HepG2 (cell line): ENCODE measurements around the gene CYB5R3. TPM values are rescaled to one million over a fixed set of nuclear protein-coding genes. Genes with fewer than 3 reads are reported as not detected.

Experiments
- BRCA1 ChIP-seq: sonication (generic); formaldehyde crosslinking; IDR thresholded peaks from 2 replicates; pipeline ENCODE4 v1.4.0; 2020; ENCODE audit warnings: missing genetic modification reagents
- CHD4 ChIP-seq: fragments of 200-600 bp; sonication (generic); IDR thresholded peaks from 2 replicates; pipeline ENCODE4 v1.7.0; 2017; ENCODE audit warnings: mild to moderate bottlenecking, low read length, borderline replicate concordance
- JUND ChIP-seq: sonication (generic); formaldehyde crosslinking; IDR thresholded peaks from 2 replicates; pipeline ENCODE4 v1.8.0; 2022; ENCODE audit warnings: mild to moderate bottlenecking, missing genetic modification reagents
- LCORL ChIP-seq, 2 experiments: fragments of 450-650 bp in 1 of 2; sonication (generic) in 1 of 2; formaldehyde crosslinking in 1 of 2; IDR thresholded peaks; 2 replicates each; pipeline versions ENCODE4 v1.5.0 to v1.6.1; 2017 to 2020; ENCODE audit warnings: antibody characterized with exemption in 1 of 2, missing genetic modification reagents in 1 of 2
- MED1 ChIP-seq: sonication (generic); formaldehyde crosslinking; IDR thresholded peaks from 2 replicates; pipeline ENCODE4 v1.4.0; 2020; ENCODE audit warnings: missing genetic modification reagents
- SMYD3 ChIP-seq: sonication (generic); formaldehyde crosslinking; IDR thresholded peaks from 2 replicates; pipeline ENCODE4 v1.8.1; 2023; ENCODE audit warnings: mild to moderate bottlenecking, missing genetic modification reagents
- SOX6 ChIP-seq, 2 experiments: fragments of 450-650 bp in 1 of 2; sonication (generic) in 1 of 2; formaldehyde crosslinking in 1 of 2; IDR thresholded peaks; 2 replicates each; pipeline versions ENCODE4 v1.4.0 to v1.6.1; 2017 to 2020; ENCODE audit warnings: antibody characterized with exemption in 1 of 2, mild to moderate bottlenecking in 1 of 2, missing genetic modification reagents in 1 of 2
- SP1 ChIP-seq, 2 experiments: fragments of 450-650 bp in 1 of 2; sonication (generic) in 1 of 2; formaldehyde crosslinking in 1 of 2; IDR thresholded peaks; 2 replicates each; pipeline versions ENCODE4 v1.4.0 to v1.6.1; 2016 to 2020; ENCODE audit warnings: missing genetic modification reagents in 1 of 2
- ZNF317 ChIP-seq: sonication (generic); formaldehyde crosslinking; IDR thresholded peaks from 2 replicates; pipeline ENCODE4 v1.5.0; 2020; ENCODE audit warnings: mild to moderate bottlenecking, missing genetic modification reagents
- ZNF460 ChIP-seq: sonication (generic); formaldehyde crosslinking; IDR thresholded peaks from 2 replicates; pipeline ENCODE4 v1.5.1; 2020; ENCODE audit warnings: missing genetic modification reagents, mild to moderate bottlenecking, borderline replicate concordance
- ZNF564 ChIP-seq: sonication (generic); formaldehyde crosslinking; IDR thresholded peaks from 2 replicates; pipeline ENCODE4 v1.8.1; 2023; ENCODE audit warnings: mild to moderate bottlenecking, missing genetic modification reagents
- ZNF572 ChIP-seq: sonication (generic); formaldehyde crosslinking; IDR thresholded peaks from 2 replicates; pipeline ENCODE4 v1.5.1; 2020; ENCODE audit warnings: mild to moderate bottlenecking, missing genetic modification reagents
- ZNF761 ChIP-seq: sonication (generic); formaldehyde crosslinking; conservative IDR thresholded peaks from 2 replicates; pipeline ENCODE4 v1.4.0; 2020; ENCODE audit warnings: mild to moderate bottlenecking, missing genetic modification reagents
- ZSCAN29 ChIP-seq: sonication (generic); formaldehyde crosslinking; conservative IDR thresholded peaks from 2 replicates; pipeline ENCODE4 v1.4.0; 2020; ENCODE audit warnings: mild to moderate bottlenecking, missing genetic modification reagents
- ZSCAN9 ChIP-seq: IDR thresholded peaks from 2 replicates; pipeline ENCODE4 v1.6.1; 2016; ENCODE audit warnings: borderline replicate concordance
- polyA plus RNA-seq, 8 experiments: library from polyadenylated mRNA; depleted of rRNA in 3 of 8; stranded (reverse) in 7 of 8; unstranded in 1 of 8; fragments of >200 nt; fragmentation: Illumina TruSeq in 4 of 8; extraction: Trizol in 4 of 8; gene quantifications; 2 replicates each; pipeline versions ENCODE4 v1.2.1 to v1.2.3, GENCODE V29; 2011 to 2016; ENCODE audit warnings: low read depth in 4 of 8, missing spikeins in 1 of 8, mixed read lengths in 1 of 8; ENCODE audit not compliant: insufficient read depth in 1 of 8
- total RNA-seq, 5 experiments: library from RNA; depleted of rRNA; stranded (reverse); fragments of >200 nt; fragmentation: Illumina TruSeq; extraction: Trizol; gene quantifications; 2 replicates each; pipeline ENCODE4 v1.2.3, GENCODE V29; 2016; ENCODE audit warnings: low read depth in 1 of 5
- TF ChIP-seq, protein P1 (sequence below): sonication (generic); formaldehyde crosslinking; IDR thresholded peaks from 2 replicates; pipeline ENCODE4 v1.5.1; 2020; ENCODE audit warnings: mild to moderate bottlenecking, missing genetic modification reagents, moderate library complexity
- TF ChIP-seq, protein P2 (sequence below), 2 experiments: sonication (generic) in 1 of 2; formaldehyde crosslinking in 1 of 2; IDR thresholded peaks; 2 replicates each; pipeline versions ENCODE4 v1.4.0 to v1.6.1; 2018 to 2020; ENCODE audit warnings: missing genetic modification reagents in 2 of 2, borderline replicate concordance in 1 of 2, low read depth in 1 of 2, mild to moderate bottlenecking in 1 of 2, missing biosample characterization in 1 of 2
- TF ChIP-seq, protein P3 (sequence below): sonication (generic); formaldehyde crosslinking; IDR thresholded peaks from 2 replicates; pipeline ENCODE4 v1.4.0; 2020; ENCODE audit warnings: missing genetic modification reagents
- TF ChIP-seq, protein P4 (sequence below): sonication (generic); formaldehyde crosslinking; IDR thresholded peaks from 2 replicates; pipeline ENCODE4 v1.5.0; 2020; ENCODE audit warnings: missing genetic modification reagents, mild to moderate bottlenecking, borderline replicate concordance
- TF ChIP-seq, protein P5 (sequence below): sonication (generic); formaldehyde crosslinking; IDR thresholded peaks from 2 replicates; pipeline ENCODE4 v1.8.0; 2022; ENCODE audit warnings: mild to moderate bottlenecking, missing genetic modification reagents, moderate library complexity

CYB5R3 gene
- total and polyA plus RNA-seq, 2 of the 13 experiments (the other 11 are each of a cell fraction or from before 2014, with no cell fraction given), result 32.4 to 305 TPM

DNA sequence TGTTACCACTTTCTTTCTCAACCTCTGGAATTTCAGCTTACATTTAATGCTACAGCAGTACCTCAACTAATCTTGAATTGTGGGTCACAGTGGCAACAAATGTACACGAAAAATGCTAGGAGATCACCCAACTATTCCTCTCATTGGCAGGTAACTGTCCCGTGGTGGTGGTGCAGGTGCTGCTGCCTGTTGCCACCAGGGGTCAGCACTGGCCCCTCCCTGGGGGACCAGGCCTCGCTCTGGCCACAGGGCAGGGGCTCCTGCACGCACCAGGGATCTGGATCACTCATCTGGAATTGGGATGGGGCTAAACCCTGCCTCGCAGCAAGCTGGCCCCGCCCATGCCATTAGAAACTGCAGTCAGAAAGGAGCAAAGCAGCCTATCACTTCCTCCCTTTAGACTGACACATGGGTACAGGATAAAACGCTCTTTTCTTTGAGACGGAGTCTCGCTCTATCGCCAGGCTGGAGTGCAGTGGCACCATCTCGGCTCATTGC, 27.6 kb downstream of the CYB5R3 start (continued):
- TF ChIP-seq, protein P1, sequence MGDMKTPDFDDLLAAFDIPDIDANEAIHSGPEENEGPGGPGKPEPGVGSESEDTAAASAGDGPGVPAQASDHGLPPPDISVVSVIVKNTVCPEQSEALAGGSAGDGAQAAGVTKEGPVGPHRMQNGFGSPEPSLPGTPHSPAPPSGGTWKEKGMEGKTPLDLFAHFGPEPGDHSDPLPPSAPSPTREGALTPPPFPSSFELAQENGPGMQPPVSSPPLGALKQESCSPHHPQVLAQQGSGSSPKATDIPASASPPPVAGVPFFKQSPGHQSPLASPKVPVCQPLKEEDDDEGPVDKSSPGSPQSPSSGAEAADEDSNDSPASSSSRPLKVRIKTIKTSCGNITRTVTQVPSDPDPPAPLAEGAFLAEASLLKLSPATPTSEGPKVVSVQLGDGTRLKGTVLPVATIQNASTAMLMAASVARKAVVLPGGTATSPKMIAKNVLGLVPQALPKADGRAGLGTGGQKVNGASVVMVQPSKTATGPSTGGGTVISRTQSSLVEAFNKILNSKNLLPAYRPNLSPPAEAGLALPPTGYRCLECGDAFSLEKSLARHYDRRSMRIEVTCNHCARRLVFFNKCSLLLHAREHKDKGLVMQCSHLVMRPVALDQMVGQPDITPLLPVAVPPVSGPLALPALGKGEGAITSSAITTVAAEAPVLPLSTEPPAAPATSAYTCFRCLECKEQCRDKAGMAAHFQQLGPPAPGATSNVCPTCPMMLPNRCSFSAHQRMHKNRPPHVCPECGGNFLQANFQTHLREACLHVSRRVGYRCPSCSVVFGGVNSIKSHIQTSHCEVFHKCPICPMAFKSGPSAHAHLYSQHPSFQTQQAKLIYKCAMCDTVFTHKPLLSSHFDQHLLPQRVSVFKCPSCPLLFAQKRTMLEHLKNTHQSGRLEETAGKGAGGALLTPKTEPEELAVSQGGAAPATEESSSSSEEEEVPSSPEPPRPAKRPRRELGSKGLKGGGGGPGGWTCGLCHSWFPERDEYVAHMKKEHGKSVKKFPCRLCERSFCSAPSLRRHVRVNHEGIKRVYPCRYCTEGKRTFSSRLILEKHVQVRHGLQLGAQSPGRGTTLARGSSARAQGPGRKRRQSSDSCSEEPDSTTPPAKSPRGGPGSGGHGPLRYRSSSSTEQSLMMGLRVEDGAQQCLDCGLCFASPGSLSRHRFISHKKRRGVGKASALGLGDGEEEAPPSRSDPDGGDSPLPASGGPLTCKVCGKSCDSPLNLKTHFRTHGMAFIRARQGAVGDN (CRISPR knock-in tag), result peak; percentile 73
- TF ChIP-seq, protein P2, sequence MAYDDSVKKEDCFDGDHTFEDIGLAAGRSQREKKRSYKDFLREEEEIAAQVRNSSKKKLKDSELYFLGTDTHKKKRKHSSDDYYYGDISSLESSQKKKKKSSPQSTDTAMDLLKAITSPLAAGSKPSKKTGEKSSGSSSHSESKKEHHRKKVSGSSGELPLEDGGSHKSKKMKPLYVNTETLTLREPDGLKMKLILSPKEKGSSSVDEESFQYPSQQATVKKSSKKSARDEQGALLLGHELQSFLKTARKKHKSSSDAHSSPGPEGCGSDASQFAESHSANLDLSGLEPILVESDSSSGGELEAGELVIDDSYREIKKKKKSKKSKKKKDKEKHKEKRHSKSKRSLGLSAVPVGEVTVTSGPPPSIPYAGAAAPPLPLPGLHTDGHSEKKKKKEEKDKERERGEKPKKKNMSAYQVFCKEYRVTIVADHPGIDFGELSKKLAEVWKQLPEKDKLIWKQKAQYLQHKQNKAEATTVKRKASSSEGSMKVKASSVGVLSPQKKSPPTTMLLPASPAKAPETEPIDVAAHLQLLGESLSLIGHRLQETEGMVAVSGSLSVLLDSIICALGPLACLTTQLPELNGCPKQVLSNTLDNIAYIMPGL (CRISPR knock-in tag; IDR thresholded peaks at IDR 0.05; ENCODE audit: borderline replicate concordance in 1 of 2, low read depth in 1 of 2), result peak; percentile 37 to 39; a peak in 2 of 4 replicates
- TF ChIP-seq ZNF761 (CRISPR knock-in tag) (0 out of 2 replicates have a peak, but pooled peaks have one; percentile 23), ZNF572 (CRISPR knock-in tag) (0 out of 2 replicates have a peak, but pooled peaks have one; percentile 62), JUND (no peak), ZNF317 (CRISPR knock-in tag) (no peak), LCORL (IDR thresholded peaks at IDR 0.05) (no peak), LCORL (CRISPR knock-in tag; IDR thresholded peaks at IDR 0.05) (peak; percentile 66), SMYD3 (no peak), ZSCAN9 (no peak), ZNF460 (CRISPR knock-in tag) (no peak), ZNF564 (CRISPR knock-in tag) (no peak), CHD4 (no peak), ZSCAN29 (0 out of 2 replicates have a peak, but pooled peaks have one; percentile 26), SP1 (IDR thresholded peaks at IDR 0.05) (no peak), SP1 (CRISPR knock-in tag; IDR thresholded peaks at IDR 0.05) (0 out of 2 replicates have a peak, but pooled peaks have one; percentile 20), BRCA1 (CRISPR knock-in tag) (no peak), MED1 (CRISPR knock-in tag) (peak; percentile 55), SOX6 (IDR thresholded peaks at IDR 0.05) (no peak), SOX6 (CRISPR knock-in tag; IDR thresholded peaks at IDR 0.05) (no peak)
- TF ChIP-seq, protein P3, sequence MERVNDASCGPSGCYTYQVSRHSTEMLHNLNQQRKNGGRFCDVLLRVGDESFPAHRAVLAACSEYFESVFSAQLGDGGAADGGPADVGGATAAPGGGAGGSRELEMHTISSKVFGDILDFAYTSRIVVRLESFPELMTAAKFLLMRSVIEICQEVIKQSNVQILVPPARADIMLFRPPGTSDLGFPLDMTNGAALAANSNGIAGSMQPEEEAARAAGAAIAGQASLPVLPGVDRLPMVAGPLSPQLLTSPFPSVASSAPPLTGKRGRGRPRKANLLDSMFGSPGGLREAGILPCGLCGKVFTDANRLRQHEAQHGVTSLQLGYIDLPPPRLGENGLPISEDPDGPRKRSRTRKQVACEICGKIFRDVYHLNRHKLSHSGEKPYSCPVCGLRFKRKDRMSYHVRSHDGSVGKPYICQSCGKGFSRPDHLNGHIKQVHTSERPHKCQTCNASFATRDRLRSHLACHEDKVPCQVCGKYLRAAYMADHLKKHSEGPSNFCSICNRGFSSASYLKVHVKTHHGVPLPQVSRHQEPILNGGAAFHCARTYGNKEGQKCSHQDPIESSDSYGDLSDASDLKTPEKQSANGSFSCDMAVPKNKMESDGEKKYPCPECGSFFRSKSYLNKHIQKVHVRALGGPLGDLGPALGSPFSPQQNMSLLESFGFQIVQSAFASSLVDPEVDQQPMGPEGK (CRISPR knock-in tag), result peak; percentile 66
- TF ChIP-seq, protein P4, sequence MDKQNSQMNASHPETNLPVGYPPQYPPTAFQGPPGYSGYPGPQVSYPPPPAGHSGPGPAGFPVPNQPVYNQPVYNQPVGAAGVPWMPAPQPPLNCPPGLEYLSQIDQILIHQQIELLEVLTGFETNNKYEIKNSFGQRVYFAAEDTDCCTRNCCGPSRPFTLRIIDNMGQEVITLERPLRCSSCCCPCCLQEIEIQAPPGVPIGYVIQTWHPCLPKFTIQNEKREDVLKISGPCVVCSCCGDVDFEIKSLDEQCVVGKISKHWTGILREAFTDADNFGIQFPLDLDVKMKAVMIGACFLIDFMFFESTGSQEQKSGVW (CRISPR knock-in tag), result no peak
- TF ChIP-seq, protein P5, sequence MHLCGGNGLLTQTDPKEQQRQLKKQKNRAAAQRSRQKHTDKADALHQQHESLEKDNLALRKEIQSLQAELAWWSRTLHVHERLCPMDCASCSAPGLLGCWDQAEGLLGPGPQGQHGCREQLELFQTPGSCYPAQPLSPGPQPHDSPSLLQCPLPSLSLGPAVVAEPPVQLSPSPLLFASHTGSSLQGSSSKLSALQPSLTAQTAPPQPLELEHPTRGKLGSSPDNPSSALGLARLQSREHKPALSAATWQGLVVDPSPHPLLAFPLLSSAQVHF (CRISPR knock-in tag), result no peak
